Measurements from ENCODE around the gene KCTD12.
"Not testable (repeated sequence)": the region's sequence is repeated elsewhere in the genome, so short reads cannot be mapped to it uniquely, and the experiment has no call there.

The KCTD12 gene

GRCh38 chr13:76886292-76887075 lies at the start of gene KCTD12:
KCTD12 (minus strand) TSS chr13:76886405; CDS start chr13:76886148, 257 bp downstream.
- peak; percentile 59 to 64 for DNase-seq (ENCODE audit: low read depth in 2 of 2)

DNA sequence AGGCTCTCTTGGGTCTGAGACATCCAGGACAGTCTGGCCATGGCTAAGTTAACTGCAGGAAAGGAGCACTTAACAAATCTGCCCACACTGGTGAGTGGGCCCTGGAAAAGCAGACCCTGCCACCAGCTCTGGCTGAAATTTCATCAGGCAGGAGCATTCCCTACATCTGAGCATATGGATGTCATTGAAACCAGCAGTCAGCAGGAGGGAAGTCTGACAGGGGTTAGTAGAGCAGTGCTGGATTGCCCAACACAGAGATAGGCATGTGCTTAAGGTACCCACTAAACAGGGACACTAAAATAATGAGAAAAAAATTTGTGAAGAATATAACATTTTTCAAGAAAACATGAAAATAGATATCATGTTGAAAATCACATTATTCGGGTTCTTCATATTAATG lies 48.5 kb upstream of the KCTD12 start:
- DNase-seq (ENCODE audit: low read depth in 2 of 2) = no peak

GRCh38 chr13:76932076-76932475 lies 45.9 kb upstream of the KCTD12 start:
- no peak for DNase-seq (ENCODE audit: low read depth in 2 of 2)

DNA sequence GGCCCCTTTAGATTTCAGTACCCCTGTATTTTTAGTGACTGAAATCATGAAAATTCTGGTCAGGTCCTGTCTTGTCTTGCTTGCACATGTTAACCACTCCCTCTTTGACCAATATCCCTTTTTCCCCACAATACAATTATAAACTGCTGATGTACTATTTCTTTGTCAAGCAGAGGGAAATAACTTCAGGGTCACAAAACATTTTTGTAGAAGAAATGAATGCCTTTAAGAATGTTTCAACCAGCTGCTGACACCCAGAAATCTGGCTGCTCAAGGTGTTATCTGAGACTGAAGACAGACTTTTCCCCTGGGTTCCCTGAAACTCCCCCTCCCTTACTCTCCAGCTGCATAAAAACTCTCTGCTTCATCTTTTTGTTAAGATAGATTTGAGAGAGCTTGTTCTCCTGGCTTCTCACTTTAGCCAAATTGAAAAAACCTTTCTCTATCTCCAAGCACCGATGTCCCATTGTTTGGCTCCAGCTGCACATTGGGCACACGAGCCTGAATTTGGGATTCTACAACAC lies 43.7 kb upstream of the KCTD12 start:
- no peak for DNase-seq (ENCODE audit: low read depth in 2 of 2)

- no peak for DNase-seq (ENCODE audit: low read depth in 2 of 2)
Measured at GRCh38 chr13:76929320-76929719, 43.1 kb upstream of the KCTD12 start.

DNA sequence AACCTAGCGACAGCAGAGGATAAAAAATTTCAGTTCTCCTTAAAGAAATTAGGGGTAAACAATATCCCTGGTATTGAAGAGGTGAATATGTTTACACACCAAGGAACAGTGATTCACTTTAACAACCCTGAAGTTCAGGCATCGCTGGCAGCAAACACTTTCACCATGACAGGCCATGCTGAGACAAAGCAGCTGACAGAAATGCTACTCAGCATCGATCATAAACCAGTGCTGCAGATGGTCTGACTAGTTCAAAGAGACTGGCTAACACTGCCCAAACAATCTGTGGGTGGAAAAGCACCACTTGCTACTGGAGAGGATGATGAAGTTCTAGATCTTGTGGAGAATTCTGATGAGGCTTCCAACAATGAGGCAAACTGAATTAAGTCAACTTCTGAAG lies 42.3 kb upstream of the KCTD12 start:
- no peak for DNase-seq (ENCODE audit: low read depth in 2 of 2)

- DNase-seq (ENCODE audit: low read depth in 2 of 2) = no peak
Measured at GRCh38 chr13:76927955-76928354, 41.8 kb upstream of the KCTD12 start.

DNA sequence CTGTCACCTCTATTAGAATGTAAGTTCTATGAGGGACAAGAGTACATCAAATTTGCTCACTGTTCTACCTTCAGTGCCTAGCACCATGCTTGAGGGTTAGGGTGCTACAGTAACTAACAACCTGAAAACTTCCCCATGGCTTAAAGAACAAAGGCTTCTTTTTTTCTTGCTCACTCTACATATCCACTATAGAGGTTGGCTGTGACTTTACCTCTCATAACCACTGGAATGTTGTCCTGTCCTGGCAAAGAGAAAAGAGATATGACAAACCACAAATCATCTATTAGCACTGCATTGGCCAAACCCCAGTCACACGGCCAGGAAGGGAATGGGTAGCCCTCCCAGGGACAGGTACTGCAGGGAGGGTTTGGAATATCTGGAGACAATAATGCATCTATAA lies 38.9 kb upstream of the KCTD12 start:
- DNase-seq (ENCODE audit: low read depth in 2 of 2) = no peak

DNA sequence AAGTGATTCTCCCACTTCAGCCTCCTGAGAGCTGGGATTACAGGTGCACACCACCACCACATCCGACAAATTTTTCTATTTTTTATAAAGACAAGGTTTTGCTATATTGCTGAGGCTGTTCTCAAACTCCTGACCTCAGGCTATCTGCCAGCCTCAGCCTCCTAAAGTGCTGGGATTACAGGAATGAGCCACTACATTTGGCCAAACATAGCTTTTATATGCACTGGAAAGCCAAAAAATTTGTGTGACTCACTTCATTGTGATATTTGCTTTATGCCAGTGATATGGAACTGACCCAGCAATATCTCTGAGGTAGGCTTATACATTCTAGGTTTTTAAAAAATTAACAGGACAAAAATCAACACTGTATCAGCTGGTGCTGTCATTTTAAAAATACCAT lies 35.3 kb upstream of the KCTD12 start:
- no peak for DNase-seq (ENCODE audit: low read depth in 2 of 2)

DNA sequence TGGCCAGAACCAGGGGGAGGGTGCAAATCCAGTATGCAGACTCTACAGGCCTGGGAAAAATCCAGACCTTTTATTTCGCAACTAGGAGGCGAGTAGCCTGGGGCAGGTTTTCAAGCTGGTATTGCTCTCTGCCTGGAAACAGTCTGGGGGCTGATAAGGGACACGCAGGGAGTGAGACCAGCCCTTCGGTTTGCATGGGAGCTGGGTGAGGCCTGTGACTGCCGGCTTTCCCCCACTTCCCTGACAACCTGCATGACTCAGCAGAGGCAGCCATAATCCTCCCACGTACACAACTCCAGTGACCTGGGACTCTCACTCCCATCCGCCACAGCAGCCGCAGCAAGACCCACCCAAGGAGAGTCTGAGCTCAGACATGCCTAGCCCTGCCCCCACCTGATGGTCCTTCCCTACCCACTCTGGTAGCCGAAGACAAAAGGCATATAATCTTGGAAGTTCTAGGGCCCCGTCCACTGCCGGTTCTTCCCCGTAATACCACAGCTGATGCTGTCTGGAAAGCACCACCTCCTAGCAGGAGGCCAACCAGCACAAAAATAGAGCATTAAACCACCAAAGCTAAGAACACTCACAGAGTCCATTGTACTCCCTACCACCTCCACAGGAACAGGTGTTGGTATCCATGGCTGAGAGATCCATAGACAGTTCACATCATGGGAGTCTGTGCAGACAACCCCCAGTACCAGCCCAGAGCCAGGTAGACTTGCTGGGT lies 31.7 kb upstream of the KCTD12 start:
- DNase-seq (ENCODE audit: low read depth in 2 of 2) = not testable (repeated sequence)

GRCh38 chr13:76917095-76917494 lies 30.9 kb upstream of the KCTD12 start:
- no peak for DNase-seq (ENCODE audit: low read depth in 2 of 2)

- no peak for DNase-seq (ENCODE audit: low read depth in 2 of 2)
Measured at GRCh38 chr13:76913898-76914297, 27.7 kb upstream of the KCTD12 start.

DNA sequence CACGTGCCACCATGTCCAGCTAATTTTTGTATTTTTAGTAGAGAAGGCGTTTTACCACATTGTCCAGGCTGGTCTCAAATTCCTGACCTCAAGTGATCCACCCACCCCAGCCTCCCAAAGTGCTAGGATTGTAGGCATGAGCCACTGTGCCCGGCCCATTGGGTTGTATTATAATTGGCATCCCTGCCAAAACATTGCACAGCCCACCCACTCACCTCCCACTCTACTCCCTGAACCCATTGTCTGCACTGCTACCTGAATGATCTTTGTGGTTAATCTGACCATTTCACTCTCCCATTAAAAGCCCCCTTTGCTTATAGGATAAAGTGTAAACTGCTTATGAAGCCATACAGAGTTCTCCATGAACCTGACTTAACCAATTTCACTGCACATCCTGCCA lies 26.3 kb upstream of the KCTD12 start:
- DNase-seq (ENCODE audit: low read depth in 2 of 2) = no peak

DNA sequence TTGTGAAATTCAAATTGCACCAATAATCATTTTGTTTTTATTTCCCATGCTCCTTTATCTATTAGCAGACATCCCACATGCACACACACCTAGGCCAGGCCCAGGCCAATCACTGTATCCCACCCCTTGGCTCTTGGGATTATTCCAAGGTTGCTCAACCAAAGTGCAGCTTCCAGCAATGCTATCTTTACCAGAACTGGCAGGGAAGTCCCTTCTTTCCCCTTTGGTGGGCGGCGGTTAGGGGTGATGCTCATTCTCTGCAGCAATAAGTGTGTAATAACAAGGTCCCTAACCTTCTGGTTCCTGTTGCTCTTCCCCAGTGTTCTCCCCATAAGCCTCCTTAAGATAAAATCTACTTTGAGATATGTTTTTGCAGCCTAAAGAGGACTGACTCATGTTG lies 18.3 kb upstream of the KCTD12 start:
- no peak for DNase-seq (ENCODE audit: low read depth in 2 of 2)

- peak; percentile 50 to 53 for DNase-seq (ENCODE audit: low read depth in 2 of 2)
Measured at GRCh38 chr13:76903544-76904162, 17.4 kb upstream of the KCTD12 start.

GRCh38 chr13:76899066-76899465 lies 12.9 kb upstream of the KCTD12 start:
- DNase-seq (ENCODE audit: low read depth in 2 of 2) = not testable (repeated sequence)

GRCh38 chr13:76897171-76897570 lies 11.0 kb upstream of the KCTD12 start:
- not testable (repeated sequence) for DNase-seq (ENCODE audit: low read depth in 2 of 2)

GRCh38 chr13:76894401-76895110 lies 8.4 kb upstream of the KCTD12 start:
- no peak for DNase-seq (ENCODE audit: low read depth in 2 of 2)

DNA sequence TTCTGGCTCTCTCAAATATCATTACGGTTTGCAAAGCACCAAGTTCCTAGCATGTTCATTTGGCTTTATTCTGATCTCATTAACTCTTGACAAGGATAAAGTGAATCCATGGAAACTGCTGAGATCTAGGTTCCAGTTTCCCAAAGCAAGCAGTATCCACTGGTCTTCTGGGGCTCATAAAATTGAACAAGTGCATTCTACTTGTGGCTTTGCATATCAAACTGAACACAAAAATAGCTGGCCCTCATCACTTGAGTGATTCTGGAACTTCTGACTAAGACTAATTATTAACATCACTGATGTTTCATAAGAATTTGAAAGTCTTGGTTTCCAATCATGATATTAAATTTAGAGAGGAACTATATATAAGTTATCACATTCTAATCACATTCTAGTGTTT lies 6.3 kb upstream of the KCTD12 start:
- no peak for DNase-seq (ENCODE audit: low read depth in 2 of 2)

GRCh38 chr13:76890021-76890420 lies 3.8 kb upstream of the KCTD12 start:
- DNase-seq (ENCODE audit: low read depth in 2 of 2) = no peak

GRCh38 chr13:76889254-76889653 lies 3.0 kb upstream of the KCTD12 start:
- no peak for DNase-seq (ENCODE audit: low read depth in 2 of 2)

DNA sequence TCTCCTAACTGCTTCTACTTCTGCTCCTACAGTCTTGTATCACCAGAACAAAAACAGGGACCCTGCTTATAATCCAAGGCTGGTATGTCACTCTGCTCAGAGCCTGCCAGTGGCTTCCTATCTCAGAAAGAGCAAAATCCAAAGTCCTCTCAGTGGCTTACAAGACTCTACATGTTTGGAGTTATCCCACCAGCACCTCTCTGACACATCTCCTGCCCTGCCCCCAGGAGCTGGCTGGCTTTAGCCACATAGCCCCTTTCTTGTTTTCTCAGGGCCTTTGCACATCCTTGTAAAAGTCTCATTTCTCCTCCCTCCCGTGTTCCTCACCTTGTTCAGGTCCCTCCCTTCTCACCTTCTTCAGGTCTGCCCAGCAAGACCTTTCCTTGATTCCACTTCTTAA lies 2.2 kb upstream of the KCTD12 start:
- DNase-seq (ENCODE audit: low read depth in 2 of 2) = no peak
